GM10248 (cell line): Measurements from ENCODE around the gene PSMD13.

Source experiments
- CTCF ChIA-PET: fragments of 300-600 bp; sonication (Branson Sonifier 250); formaldehyde crosslinking; extraction: SDS; loops from one replicate; lab custom pipeline; 2021; ENCODE audit warnings: antibody characterized with exemption; lab: Yijun Ruan, JAX
- POLR2A ChIA-PET: fragments of 350-650 bp; sonication (Branson Sonifier 250); formaldehyde crosslinking; extraction: SDS; loops from one replicate; lab custom pipeline; 2020; ENCODE audit warnings: antibody characterized with exemption; lab: Yijun Ruan, JAX
- DNase-seq: peaks from one replicate; pipeline ENCODE4 v3.0.0; 2012; ENCODE audit errors: extremely low spot score
- CTCF ChIP-seq: IDR thresholded peaks from 2 replicates; pipeline ENCODE4 v1.5.1; 2012; ENCODE audit warnings: mild to moderate bottlenecking, low read depth; ENCODE audit errors: extremely low read depth, missing control alignments, control extremely low read depth

Gene PSMD13

GRCh38 chr11:197741-198235, 39.0 kb upstream of the PSMD13 start:
- POLR2A ChIA-PET: no interaction called here
- TF ChIP-seq CTCF: no peak
- CTCF ChIA-PET: no interaction called here

GRCh38 chr11:198236-198806, 38.5 kb upstream of the PSMD13 start:
- CTCF ChIA-PET: no interaction called here
- POLR2A ChIA-PET: interaction anchor here (1.3 kb wide), 1 partner anchor 9 kb away, joined by 3 read pairs; the partner anchor contains the start of genes BET1L and RIC8A
- no peak for TF ChIP-seq CTCF
- no peak for DNase-seq

More at GRCh38 chr11:197741-198235, 39.0 kb upstream of the PSMD13 start:
- DNase-seq: no peak

- no peak for TF ChIP-seq CTCF
- DNase-seq: no peak
- POLR2A ChIA-PET: interaction anchor here (1.3 kb wide), 1 partner anchor 8 kb away, joined by 3 read pairs; the partner anchor contains the start of genes BET1L and RIC8A
- CTCF ChIA-PET: no interaction called here
These were observed 37.7 kb upstream of the PSMD13 start for GRCh38 chr11:199004-199581.

- ChIA-PET POLR2A (interaction anchor here (1.4 kb wide), 1 partner anchor 16 kb away, joined by 3 read pairs; no protein-coding TSS in a partner anchor), CTCF (no interaction called here)
- no peak for DNase-seq
- no peak for TF ChIP-seq CTCF
These were observed 37.0 kb upstream of the PSMD13 start for GRCh38 chr11:199782-200181.

- TF ChIP-seq CTCF: no peak
- DNase-seq: no peak
- CTCF ChIA-PET: no interaction called here
- POLR2A ChIA-PET: interaction anchor here (1.4 kb wide), 1 partner anchor 16 kb away, joined by 3 read pairs; no protein-coding TSS in a partner anchor
These were observed 36.4 kb upstream of the PSMD13 start for GRCh38 chr11:200224-201003.

- TF ChIP-seq CTCF: no peak
- DNase-seq: no peak
- CTCF ChIA-PET: no interaction called here
- POLR2A ChIA-PET: no interaction called here
These were observed 34.8 kb upstream of the PSMD13 start for GRCh38 chr11:201966-202365.
